Endothelial cell (in vitro differentiated cells): Measurements from ENCODE around the gene PRSS50. TPM values are rescaled to one million over a fixed set of nuclear protein-coding genes. Genes with fewer than 3 reads are reported as not detected.

Experiments used
- DNase-seq: peaks from one replicate; pipeline ENCODE4 v3.0.0; 2021; ENCODE audit warnings: low spot score
- H3K27ac Mint-ChIP-seq: one replicate; pipeline ENCODE4 v1.8.0; 2021; ENCODE audit warnings: mixed read lengths, inconsistent platforms; ENCODE audit not compliant: unreplicated experiment
- H3K27me3 Mint-ChIP-seq: one replicate; pipeline ENCODE4 v1.8.0; 2021; ENCODE audit warnings: mild to moderate bottlenecking, moderate library complexity, mixed read lengths, inconsistent platforms; ENCODE audit not compliant: unreplicated experiment
- H3K36me3 Mint-ChIP-seq: one replicate; pipeline ENCODE4 v1.8.0; 2021; ENCODE audit warnings: mild to moderate bottlenecking, low read depth, mixed read lengths, inconsistent platforms; ENCODE audit not compliant: unreplicated experiment
- H3K4me1 Mint-ChIP-seq: one replicate; pipeline ENCODE4 v1.8.0; 2021; ENCODE audit warnings: mild to moderate bottlenecking, mixed read lengths, inconsistent platforms; ENCODE audit not compliant: unreplicated experiment
- H3K4me3 Mint-ChIP-seq: one replicate; pipeline ENCODE4 v1.8.0; 2021; ENCODE audit warnings: mild to moderate bottlenecking, mixed read lengths, inconsistent platforms; ENCODE audit not compliant: unreplicated experiment
- H3K9me3 Mint-ChIP-seq: one replicate; pipeline ENCODE4 v1.8.0; 2021; ENCODE audit warnings: mixed read lengths, inconsistent platforms; ENCODE audit not compliant: unreplicated experiment
- total RNA-seq: library from RNA; stranded (reverse); fragmentation: NEBNext Ultra II Directional; extraction: Animal tissue kit (Norgen Biotek cat#: 25700); gene quantifications from one replicate; pipeline ENCODE4 v1.2.1, GENCODE V29; 2021; ENCODE audit not compliant: unreplicated experiment
- TF ChIP-seq, protein P1 (sequence below): fragments of 200-600 bp; sonication (generic); IDR thresholded peaks from one replicate; pipeline ENCODE4 v1.5.0; 2021; ENCODE audit warnings: antibody characterized with exemption; ENCODE audit not compliant: unreplicated experiment

The PRSS50 gene
- total RNA-seq, 1 donor from 2014 or later, result 0.38 TPM

GRCh38 chr3:46666453-46666845 lies 51.2 kb downstream of the PRSS50 start:
- H3K27me3 Mint-ChIP-seq, result peaks cover 12% of the 10 kb centered on the region
- no peaks in the 10 kb centered on the region for H3K9me3 Mint-ChIP-seq
- H3K27ac Mint-ChIP-seq, result no peak overlapping the region

DNA sequence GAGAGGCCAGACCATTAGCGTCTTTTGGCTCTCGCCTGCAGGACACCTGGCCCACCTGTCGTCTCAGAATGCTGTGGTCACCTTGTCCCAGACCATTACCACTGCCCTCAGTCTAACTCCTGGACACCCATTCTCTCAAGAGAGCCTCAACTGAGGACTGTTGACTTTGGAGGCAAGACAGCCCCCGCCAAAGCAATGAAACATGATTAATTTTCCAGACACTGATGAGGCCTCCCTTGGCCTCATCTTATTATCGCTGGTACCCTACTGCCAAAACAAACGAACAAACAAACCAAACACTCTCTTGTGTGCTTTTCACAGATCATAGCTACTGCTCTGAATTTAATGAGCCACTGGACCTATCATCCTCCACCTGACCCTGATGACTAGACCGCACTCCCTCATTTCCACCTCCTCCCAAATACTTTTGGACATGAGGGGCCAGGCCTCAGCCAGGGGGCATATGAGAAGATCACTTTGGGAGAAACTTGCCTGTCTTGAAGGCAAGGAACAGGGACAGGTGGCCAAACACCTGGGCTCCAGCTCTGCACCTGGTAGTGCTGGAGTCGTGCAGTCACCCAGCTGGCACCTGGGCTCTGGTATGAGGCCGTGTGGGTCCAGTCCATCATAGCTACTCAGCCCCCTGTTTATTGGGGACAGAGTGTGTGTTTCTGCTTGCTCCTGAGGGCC lies 51.8 kb downstream of the PRSS50 start:
- DNase-seq, result no peak
- H3K36me3 Mint-ChIP-seq, result no peaks in the 10 kb centered on the region

More at GRCh38 chr3:46666453-46666845, 51.2 kb downstream of the PRSS50 start:
- H3K4me1 Mint-ChIP-seq, result no peaks in the 10 kb centered on the region
- TF ChIP-seq, protein P1, sequence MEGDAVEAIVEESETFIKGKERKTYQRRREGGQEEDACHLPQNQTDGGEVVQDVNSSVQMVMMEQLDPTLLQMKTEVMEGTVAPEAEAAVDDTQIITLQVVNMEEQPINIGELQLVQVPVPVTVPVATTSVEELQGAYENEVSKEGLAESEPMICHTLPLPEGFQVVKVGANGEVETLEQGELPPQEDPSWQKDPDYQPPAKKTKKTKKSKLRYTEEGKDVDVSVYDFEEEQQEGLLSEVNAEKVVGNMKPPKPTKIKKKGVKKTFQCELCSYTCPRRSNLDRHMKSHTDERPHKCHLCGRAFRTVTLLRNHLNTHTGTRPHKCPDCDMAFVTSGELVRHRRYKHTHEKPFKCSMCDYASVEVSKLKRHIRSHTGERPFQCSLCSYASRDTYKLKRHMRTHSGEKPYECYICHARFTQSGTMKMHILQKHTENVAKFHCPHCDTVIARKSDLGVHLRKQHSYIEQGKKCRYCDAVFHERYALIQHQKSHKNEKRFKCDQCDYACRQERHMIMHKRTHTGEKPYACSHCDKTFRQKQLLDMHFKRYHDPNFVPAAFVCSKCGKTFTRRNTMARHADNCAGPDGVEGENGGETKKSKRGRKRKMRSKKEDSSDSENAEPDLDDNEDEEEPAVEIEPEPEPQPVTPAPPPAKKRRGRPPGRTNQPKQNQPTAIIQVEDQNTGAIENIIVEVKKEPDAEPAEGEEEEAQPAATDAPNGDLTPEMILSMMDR, result no peak
- DNase-seq, result no peak
- no peaks in the 10 kb centered on the region for H3K36me3 Mint-ChIP-seq
- H3K4me3 Mint-ChIP-seq, result no peak overlapping the region

DNA sequence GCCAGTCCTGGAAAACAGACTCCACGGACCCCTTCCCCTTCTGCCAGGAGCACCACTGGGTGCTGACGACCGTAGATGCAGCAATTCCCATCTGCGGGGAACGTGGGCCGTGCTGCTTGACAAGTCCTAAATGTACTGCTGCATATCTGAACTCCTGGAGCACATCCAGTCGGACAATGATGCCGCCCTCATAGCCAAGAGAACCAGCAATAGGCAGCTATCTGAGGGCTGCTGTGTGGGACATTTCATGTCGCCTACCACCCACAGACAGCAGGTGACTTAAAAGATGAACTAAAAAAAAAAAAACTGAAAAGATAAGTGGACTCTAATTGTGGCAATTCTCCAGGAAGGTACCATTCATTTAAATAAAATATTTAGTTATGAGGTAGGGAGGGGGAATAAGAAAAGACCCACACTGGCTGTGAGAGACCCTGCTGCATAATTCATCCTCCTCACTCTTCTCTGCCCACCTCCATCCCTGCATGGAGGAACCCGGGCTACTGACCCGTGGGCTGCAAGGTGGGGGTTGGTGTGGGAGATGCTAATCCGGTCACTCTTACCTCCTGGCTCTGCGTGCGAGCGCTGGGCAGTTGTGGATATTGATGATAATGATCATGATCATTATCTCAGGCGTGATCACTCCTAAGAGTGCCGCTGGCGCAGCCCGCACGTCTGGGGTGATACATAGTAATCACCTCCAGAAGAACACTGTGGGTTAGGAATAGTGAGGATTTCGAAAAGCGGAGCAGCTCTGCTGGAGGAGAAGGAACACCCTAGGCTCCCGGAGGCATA lies 52.5 kb downstream of the PRSS50 start:
- Mint-ChIP-seq H3K27ac (no peak overlapping the region), H3K27me3 (peaks cover 12% of the 10 kb centered on the region), H3K36me3 (no peaks in the 10 kb centered on the region), H3K9me3 (no peaks in the 10 kb centered on the region), H3K4me3 (no peak overlapping the region), H3K4me1 (no peaks in the 10 kb centered on the region)
- TF ChIP-seq, protein P1, result no peak
- DNase-seq, result no peak

More for the DNA sequence above, 51.8 kb downstream of the PRSS50 start:
- H3K9me3 Mint-ChIP-seq, result no peaks in the 10 kb centered on the region
- TF ChIP-seq, protein P1, result no peak
- peaks cover 12% of the 10 kb centered on the region for H3K27me3 Mint-ChIP-seq
- no peak overlapping the region for H3K4me3 Mint-ChIP-seq
- H3K27ac Mint-ChIP-seq, result no peak overlapping the region
- no peaks in the 10 kb centered on the region for H3K4me1 Mint-ChIP-seq

- Mint-ChIP-seq H3K36me3 (no peaks in the 10 kb centered on the region), H3K27me3 (peaks cover 12% of the 10 kb centered on the region), H3K27ac (no peak overlapping the region), H3K4me1 (peaks cover 7% of the 10 kb centered on the region), H3K4me3 (no peak overlapping the region), H3K9me3 (no peaks in the 10 kb centered on the region)
- TF ChIP-seq, protein P1, result no peak
- no peak for DNase-seq
These were observed 53.3 kb downstream of the PRSS50 start for GRCh38 chr3:46664188-46664970.
